HG03045 (cell line): ENCODE measurements around the gene MDFI.

ENCODE experiments used
- ATAC-seq: cut with Tn5 transposase; IDR thresholded peaks from one replicate; pipeline ENCODE4 v1.9.1; 2021; ENCODE audit warnings: mild to moderate bottlenecking, moderate library complexity; ENCODE audit not compliant: unreplicated experiment

Gene MDFI

GRCh38 chr6:41648070-41648585, 9.9 kb downstream of the MDFI start:
- no peak for ATAC-seq

GRCh38 chr6:41648921-41649320, 10.7 kb downstream of the MDFI start:
- ATAC-seq, result no peak

GRCh38 chr6:41649596-41649995, 11.3 kb downstream of the MDFI start:
- no peak for ATAC-seq

GRCh38 chr6:41650120-41650519, 11.9 kb downstream of the MDFI start:
- no peak for ATAC-seq

GRCh38 chr6:41651246-41651961, 13.1 kb downstream of the MDFI start:
- ATAC-seq, result no peak

- no peak for ATAC-seq
Measured at GRCh38 chr6:41651962-41652657, 13.8 kb downstream of the MDFI start.

- no peak for ATAC-seq
Measured at GRCh38 chr6:41652866-41653652, 14.8 kb downstream of the MDFI start.

GRCh38 chr6:41653691-41654090, 15.4 kb downstream of the MDFI start:
- no peak for ATAC-seq

GRCh38 chr6:41654151-41654697, 16.0 kb downstream of the MDFI start:
- no peak for ATAC-seq

- no peak for ATAC-seq
Measured at GRCh38 chr6:41654698-41655151, 16.5 kb downstream of the MDFI start.

GRCh38 chr6:41655176-41655575, 16.9 kb downstream of the MDFI start:
- ATAC-seq, result no peak

GRCh38 chr6:41655646-41656001, 17.4 kb downstream of the MDFI start:
- ATAC-seq, result no peak

GRCh38 chr6:41656002-41656691, 17.9 kb downstream of the MDFI start:
- ATAC-seq, result no peak

GRCh38 chr6:41657131-41658094, 19.1 kb downstream of the MDFI start:
- no peak for ATAC-seq

- no peak for ATAC-seq
Measured at GRCh38 chr6:41658636-41659035, 20.4 kb downstream of the MDFI start.

- no peak for ATAC-seq
Measured at GRCh38 chr6:41659935-41660334, 21.7 kb downstream of the MDFI start.

- no peak for ATAC-seq
Measured at GRCh38 chr6:41663568-41663967, 25.3 kb downstream of the MDFI start.

- no peak for ATAC-seq
Measured at GRCh38 chr6:41664271-41664670, 26.0 kb downstream of the MDFI start.

- no peak for ATAC-seq
Measured at GRCh38 chr6:41667195-41667594, 28.9 kb downstream of the MDFI start.

- ATAC-seq, result no peak
Measured at GRCh38 chr6:41668968-41669367, 30.7 kb downstream of the MDFI start.
